Esophagus squamous epithelium (tissue), 5 donors: ENCODE results near the gene HMX3. TPM values are rescaled to one million over a fixed set of nuclear protein-coding genes. Genes with fewer than 3 reads are reported as not detected.

Source experiments
- DNase-seq: peaks from one replicate; lab custom pipeline; 2025; lab: John Stamatoyannopoulos, UW
- H3K27ac ChIP-seq, 4 donors: fragments of 200-600 bp; sonication (generic); one replicate each; pipeline ENCODE4 v1.5.1; 2016 to 2019; ENCODE audit warnings: mild to moderate bottlenecking in 1 of 4
- H3K27me3 ChIP-seq, 4 donors: fragments of 200-600 bp; sonication (generic); 1 replicate in 3 of 4; 2 replicates in 1 of 4; pipeline versions ENCODE4 v1.5.1 to v1.6.0; 2017 to 2021; ENCODE audit warnings: antibody characterized with exemption in 1 of 4
- H3K36me3 ChIP-seq, 3 donors: fragments of 200-600 bp; sonication (generic); one replicate each; pipeline ENCODE4 v1.5.1; 2016 to 2019
- H3K4me1 ChIP-seq, 3 donors: fragments of 200-600 bp; sonication (generic); one replicate each; pipeline ENCODE4 v1.5.1; 2017 to 2019
- H3K4me3 ChIP-seq, 4 donors: fragments of 200-600 bp; sonication (generic); 1 replicate in 3 of 4; 2 replicates in 1 of 4; pipeline ENCODE4 v1.5.1; 2016 to 2019; ENCODE audit warnings: mild to moderate bottlenecking in 2 of 4, moderate library complexity in 1 of 4
- H3K9me3 ChIP-seq, 3 donors: fragments of 200-600 bp; sonication (generic); one replicate each; pipeline ENCODE4 v1.5.1; 2016 to 2019
- CTCF ChIP-seq, 6 experiments: fragments of 450-650 bp in 4 of 6; fragments of 200-600 bp in 2 of 6; sonication (generic) in 2 of 6; IDR thresholded peaks; one replicate each; pipeline ENCODE4 v1.5.1; 2016 to 2019; ENCODE audit warnings: antibody characterized with exemption in 6 of 6, mild to moderate bottlenecking in 4 of 6, moderate library complexity in 4 of 6
- POLR2A ChIP-seq, 4 donors: fragments of 450-650 bp; IDR thresholded peaks; one replicate each; pipeline ENCODE4 v1.6.1; 2017; ENCODE audit warnings: antibody characterized with exemption in 4 of 4, mild to moderate bottlenecking in 4 of 4, moderate library complexity in 3 of 4
- WGBS, 2 donors: methylation state at CpG; one replicate each; pipeline ENCODE4 v1.1.5; 2018; 5-methylcytosine and 5-hydroxymethylcytosine counted together
- intact Hi-C: fragments of 100-400 bp; cut with DNase I; formaldehyde crosslinking; loops from one replicate; pipeline ENCODE4 v1.15.0; 2022
- total RNA-seq, 4 donors: library from RNA; depleted of rRNA; stranded (reverse); fragments of >200 nt; gene quantifications; one replicate each; pipeline ENCODE4 v1.1.0, GENCODE V29; 2016
- donor health status: DM: yes; HTN: yes; CAD: no.

The HMX3 gene
- total RNA-seq, 4 donors from 2014 or later = not detected

- H3K9me3 ChIP-seq = no peaks in the 10 kb centered on the region
- no peak overlapping the region for H3K4me3 ChIP-seq
- intact Hi-C loops = no loop called here
- H3K4me1 ChIP-seq = peaks cover 18 to 62% (median 29%) of the 10 kb centered on the region in 3 donors
- DNase-seq = no peak
- TF ChIP-seq POLR2A (IDR thresholded peaks at IDR 0.05) (no peak), CTCF (IDR thresholded peaks at IDR 0.05) (no peak)
- H3K27ac ChIP-seq = no peak overlapping the region
- WGBS, 2 donors = 8 to 26% methylated on average over 15 to 24 of the region's 38 CpGs
- no peaks in the 10 kb centered on the region for H3K36me3 ChIP-seq
- peaks cover 56 to 100% (median 87%) of the 10 kb centered on the region in 4 donors for H3K27me3 ChIP-seq
Measured at GRCh38 chr10:123141791-123142700, 6.3 kb downstream of the HMX3 start.

GRCh38 chr10:123142701-123143161 is 7.0 kb downstream of the HMX3 start:
- Histone ChIP-seq H3K9me3 (no peaks in the 10 kb centered on the region), H3K4me3 (no peak overlapping the region), H3K27ac (no peak overlapping the region), H3K27me3 (peaks cover 55 to 100% (median 86%) of the 10 kb centered on the region in 4 donors), H3K4me1 (peaks cover 14 to 60% (median 26%) of the 10 kb centered on the region in 3 donors), H3K36me3 (no peaks in the 10 kb centered on the region)
- DNase-seq = no peak
- intact Hi-C loops = no loop called here
- TF ChIP-seq CTCF (IDR thresholded peaks at IDR 0.05) (no peak), POLR2A (IDR thresholded peaks at IDR 0.05) (no peak)
- WGBS, 2 donors = 17% methylated on average over 19 of the region's 33 CpGs; no CpG with 5 or more reads in 1 of the 2 donors

- Histone ChIP-seq H3K9me3 (no peaks in the 10 kb centered on the region), H3K27me3 (peaks cover 57 to 100% (median 87%) of the 10 kb centered on the region in 4 donors), H3K4me1 (peaks cover 18 to 63% (median 29%) of the 10 kb centered on the region in 3 donors), H3K36me3 (no peaks in the 10 kb centered on the region), H3K4me3 (no peak overlapping the region), H3K27ac (no peak overlapping the region)
- DNase-seq = no peak
- 11 to 14% methylated on average over 21 to 28 of the region's 33 CpGs for WGBS, 2 donors
- intact Hi-C loops = no loop called here
- TF ChIP-seq CTCF (IDR thresholded peaks at IDR 0.05) (no peak), POLR2A (IDR thresholded peaks at IDR 0.05) (no peak)
Measured at GRCh38 chr10:123143162-123143824, 7.5 kb downstream of the HMX3 start.

GRCh38 chr10:123143825-123144168 is 8.0 kb downstream of the HMX3 start:
- no peak for DNase-seq
- Histone ChIP-seq H3K27ac (no peak overlapping the region), H3K4me1 (peaks cover 23 to 68% (median 34%) of the 10 kb centered on the region in 3 donors), H3K36me3 (no peaks in the 10 kb centered on the region), H3K9me3 (no peaks in the 10 kb centered on the region), H3K4me3 (no peak overlapping the region), H3K27me3 (peaks cover 57 to 100% (median 88%) of the 10 kb centered on the region in 4 donors)
- no peak for TF ChIP-seq CTCF (IDR thresholded peaks at IDR 0.05)
- TF ChIP-seq POLR2A (IDR thresholded peaks at IDR 0.05) = no peak
- WGBS, 2 donors = 21 to 24% methylated on average over 9 to 10 of the region's 10 CpGs
- intact Hi-C loops = no loop called here
